Adrenal gland (tissue), 12 donors: ENCODE measurements around the gene TMEM151B. TPM values are rescaled to one million over a fixed set of nuclear protein-coding genes. Genes with fewer than 3 reads are reported as not detected.

Experiments
- DNase-seq, 7 donors: peaks; one replicate each; pipeline ENCODE4 v3.0.0-alpha.2; 2019 to 2020
- H3K27ac ChIP-seq, 5 donors: fragments of 200-600 bp; sonication (generic) in 4 of 5; 1 replicate in 3 of 5; 2 replicates in 2 of 5; pipeline versions ENCODE4 v1.5.1 to v1.8.0; 2016 to 2020; ENCODE audit warnings: mild to moderate bottlenecking in 1 of 5
- H3K27me3 ChIP-seq: fragments of 200-600 bp; 2 replicates; pipeline ENCODE4 v1.8.0; 2021
- H3K36me3 ChIP-seq, 2 donors: fragments of 200-600 bp; replicated peaks in 1 of 2; 1 replicate in 1 of 2; 2 replicates in 1 of 2; pipeline versions ENCODE4 v1.5.1 to v1.8.0; 2018 to 2022
- H3K4me1 ChIP-seq, 2 donors: fragments of 200-600 bp; replicated peaks in 1 of 2; 1 replicate in 1 of 2; 2 replicates in 1 of 2; pipeline versions ENCODE4 v1.5.1 to v1.8.0; 2018 to 2021
- H3K4me3 ChIP-seq, 4 donors: fragments of 200-600 bp; sonication (generic) in 3 of 4; one replicate each; pipeline ENCODE4 v1.5.1; 2016 to 2018
- H3K9me3 ChIP-seq, 3 donors: fragments of 200-600 bp; sonication (generic) in 1 of 3; replicated peaks in 1 of 3; 1 replicate in 2 of 3; 2 replicates in 1 of 3; pipeline versions ENCODE4 v1.5.1 to v1.8.0; 2016 to 2021
- CTCF ChIP-seq, 6 experiments: fragments of 450-650 bp in 4 of 6; fragments of 200-600 bp in 2 of 6; sonication (generic) in 1 of 6; IDR thresholded peaks; 1 replicate in 5 of 6; 2 replicates in 1 of 6; pipeline versions ENCODE4 v1.5.1 to v1.8.0; 2016 to 2021; ENCODE audit warnings: antibody characterized with exemption in 6 of 6, mild to moderate bottlenecking in 2 of 6, moderate library complexity in 1 of 6
- POLR2A ChIP-seq, 2 donors: fragments of 450-650 bp; IDR thresholded peaks; one replicate each; pipeline ENCODE4 v1.6.1; 2017; ENCODE audit warnings: antibody characterized with exemption in 2 of 2, mild to moderate bottlenecking in 2 of 2, moderate library complexity in 1 of 2
- WGBS, 4 donors: extraction: QIAGEN DNeasy Blood & Tissue Kit in 2 of 4; methylation state at CpG; one replicate each; pipeline versions ENCODE4 v1.1.5 to v1.1.7; 2013 to 2017; 5-methylcytosine and 5-hydroxymethylcytosine counted together
- intact Hi-C, 2 donors: fragments of 100-400 bp; cut with DNase I; formaldehyde crosslinking; loops; one replicate each; pipeline versions ENCODE4 v1.14.1 to v1.15.0; 2022 to 2023
- polyA plus RNA-seq, 3 donors: library from polyadenylated mRNA; stranded (reverse); fragments of 200-250 nt in 2 of 3; fragments of 350-450 nt in 1 of 3; fragmentation: Illumina TruSeq in 1 of 3; extraction: RNeasy Lipid Tissue Mini Kit (QIAGEN cat#74804) in 1 of 3; gene quantifications; one replicate each; pipeline ENCODE4 v1.2.3, GENCODE V29; 2013 to 2014
- total RNA-seq, 9 donors: library from RNA; depleted of rRNA in 4 of 9; stranded (reverse); fragments of >200 nt in 4 of 9; fragments of 120-200 nt in 1 of 9; fragmentation: NEBNext Ultra II Directional in 1 of 9; extraction: Animal tissue kit (Norgen Biotek cat#: 25700) in 1 of 9; gene quantifications; one replicate each; pipeline versions ENCODE4 v1.1.0 to v1.2.4, GENCODE V29; 2013 to 2023
- donor health status: healthy with polysubstance abuse.
- donor health status: Bipolar disorder and iron deficiency.
- donor health status: DM: yes; HTN: yes; CAD: no.
- donor health status: DM: no; HTN: no; CAD: no.
- donor health status: DM: no; HTN: no; CAD: no.
- donor health status: DM: yes; HTN: yes; CAD: no.

Gene TMEM151B
- total and polyA plus RNA-seq, 12 donors, result 0.07 to 3.9 (median 0.79) TPM; not detected in 2

- 57 to 85% (median 76%) methylated on average over 2 of the region's 2 CpGs for WGBS, 4 donors
- TF ChIP-seq CTCF (IDR thresholded peaks at IDR 0.05), result no peak
- TF ChIP-seq POLR2A (IDR thresholded peaks at IDR 0.05), result no peak
- Histone ChIP-seq H3K4me3 (peak overlapping the region in 1 of 4 donors; percentile 10), H3K9me3 (no peaks in the 10 kb centered on the region), H3K36me3 (no peaks in the 10 kb centered on the region), H3K27ac (peak overlapping the region; percentile 76 to 91 (median 89)), H3K4me1 (peaks cover 57 to 90% of the 10 kb centered on the region in 2 donors), H3K27me3 (no peaks in the 10 kb centered on the region)
- no peak for DNase-seq
- intact Hi-C loops, result no loop called here
Observed at GRCh38 chr6:44221961-44222335, 48.3 kb upstream of the TMEM151B start.

GRCh38 chr6:44222486-44223318 is 47.5 kb upstream of the TMEM151B start:
- WGBS, 4 donors, result 34 to 47% (median 42%) methylated on average over 24 to 26 of the region's 26 CpGs
- no peaks in the 10 kb centered on the region for H3K9me3 ChIP-seq
- intact Hi-C loops, result no loop called here
- H3K27ac ChIP-seq, result peak overlapping the region in 3 of 5 donors; percentile 89 to 91 (median 90)
- TF ChIP-seq POLR2A (IDR thresholded peaks at IDR 0.05) (no peak), CTCF (IDR thresholded peaks at IDR 0.05) (no peak)
- H3K4me3 ChIP-seq, result peak overlapping the region in 2 of 4 donors; percentile 50 to 76
- H3K27me3 ChIP-seq, result no peaks in the 10 kb centered on the region
- DNase-seq, result no peak
- H3K4me1 ChIP-seq, result peaks cover 64 to 92% of the 10 kb centered on the region in 2 donors
- no peaks in the 10 kb centered on the region for H3K36me3 ChIP-seq

- H3K27me3 ChIP-seq, result no peaks in the 10 kb centered on the region
- H3K4me3 ChIP-seq, result peak within 1 kb of the TSS in 2 of 4 donors; percentile 50 to 76
- H3K9me3 ChIP-seq, result no peaks in the 10 kb centered on the region
- DNase-seq, result peak; percentile 67 to 86 (median 82)
- WGBS, 4 donors, result 0 to 1% (median 1%) methylated on average over 28 to 73 of the region's 73 CpGs; no CpG with 5 or more reads in 1 of the 4 donors
- no peaks in the 10 kb centered on the region for H3K36me3 ChIP-seq
- intact Hi-C loops, result no loop called here
- H3K4me1 ChIP-seq, result peaks cover 72 to 93% of the 10 kb centered on the region in 2 donors
- peak within 1 kb of the TSS in 3 of 5 donors; percentile 89 to 91 (median 90) for H3K27ac ChIP-seq
- TF ChIP-seq CTCF (IDR thresholded peaks at IDR 0.05) (peak in 1 of 6 experiments; percentile 27), POLR2A (IDR thresholded peaks at IDR 0.05) (peak; percentile 51 to 62)
Observed at GRCh38 chr6:44223319-44224028, 46.8 kb upstream of the TMEM151B start, which contains the start of gene SLC29A1. TSS of gene SLC29A1 (plus strand) at chr6:44223595. CDS start at chr6:44227314, 3,719 bp downstream.
